Measurements from ENCODE around the gene TMEM176A. TPM values are rescaled to one million over a fixed set of nuclear protein-coding genes. Genes with fewer than 3 reads are reported as not detected.
A peak's percentile ranks its signal among the peaks of the same experiment; 100 is the strongest.

TMEM176A gene
- total RNA-seq, 1 donor from 2014 or later, result 2.0 TPM

GRCh38 chr7:150790416-150791075 is 10.0 kb upstream of the TMEM176A start:
- peaks cover 7% of the 10 kb centered on the region for H3K4me1 Mint-ChIP-seq
- no peaks in the 10 kb centered on the region for H3K9me3 Mint-ChIP-seq
- H3K27me3 Mint-ChIP-seq (ENCODE audit: low read depth), result no peaks in the 10 kb centered on the region
- TF ChIP-seq, protein P1, sequence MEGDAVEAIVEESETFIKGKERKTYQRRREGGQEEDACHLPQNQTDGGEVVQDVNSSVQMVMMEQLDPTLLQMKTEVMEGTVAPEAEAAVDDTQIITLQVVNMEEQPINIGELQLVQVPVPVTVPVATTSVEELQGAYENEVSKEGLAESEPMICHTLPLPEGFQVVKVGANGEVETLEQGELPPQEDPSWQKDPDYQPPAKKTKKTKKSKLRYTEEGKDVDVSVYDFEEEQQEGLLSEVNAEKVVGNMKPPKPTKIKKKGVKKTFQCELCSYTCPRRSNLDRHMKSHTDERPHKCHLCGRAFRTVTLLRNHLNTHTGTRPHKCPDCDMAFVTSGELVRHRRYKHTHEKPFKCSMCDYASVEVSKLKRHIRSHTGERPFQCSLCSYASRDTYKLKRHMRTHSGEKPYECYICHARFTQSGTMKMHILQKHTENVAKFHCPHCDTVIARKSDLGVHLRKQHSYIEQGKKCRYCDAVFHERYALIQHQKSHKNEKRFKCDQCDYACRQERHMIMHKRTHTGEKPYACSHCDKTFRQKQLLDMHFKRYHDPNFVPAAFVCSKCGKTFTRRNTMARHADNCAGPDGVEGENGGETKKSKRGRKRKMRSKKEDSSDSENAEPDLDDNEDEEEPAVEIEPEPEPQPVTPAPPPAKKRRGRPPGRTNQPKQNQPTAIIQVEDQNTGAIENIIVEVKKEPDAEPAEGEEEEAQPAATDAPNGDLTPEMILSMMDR (conservative IDR thresholded peaks at IDR 0.05), result no peak
- H3K36me3 Mint-ChIP-seq (ENCODE audit: low read depth), result no peaks in the 10 kb centered on the region
- H3K27ac Mint-ChIP-seq (ENCODE audit: unreplicated experiment), result no peak overlapping the region
- DNase-seq (ENCODE audit: low read depth, low spot score), result no peak
- H3K4me3 Mint-ChIP-seq, result no peak overlapping the region

DNA sequence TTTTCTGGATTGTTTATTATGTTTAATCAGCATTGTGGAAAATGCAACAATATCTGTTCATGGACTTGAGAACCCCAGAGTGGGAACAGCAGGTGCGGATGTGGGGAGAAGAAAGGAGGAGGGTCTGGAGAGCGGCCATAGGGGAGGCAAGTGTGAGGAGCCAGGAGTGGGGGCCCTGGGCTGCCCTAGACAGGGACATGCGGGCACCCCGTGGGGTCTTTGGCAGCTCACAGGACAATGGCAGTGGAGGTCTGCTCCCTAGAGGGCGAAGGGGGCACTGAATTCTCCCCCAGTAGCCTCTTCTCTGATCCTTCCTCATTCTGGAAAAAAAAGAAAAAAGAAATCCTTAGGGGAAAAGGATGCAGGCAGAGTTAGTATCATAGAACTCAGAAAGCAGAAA is 9.3 kb upstream of the TMEM176A start:
- no peak for DNase-seq (ENCODE audit: low read depth, low spot score)
- peak overlapping the region; percentile 76 for H3K27ac Mint-ChIP-seq (ENCODE audit: unreplicated experiment)
- peaks cover under 1% of the 10 kb centered on the region for H3K27me3 Mint-ChIP-seq (ENCODE audit: low read depth)
- H3K9me3 Mint-ChIP-seq, result no peaks in the 10 kb centered on the region
- H3K36me3 Mint-ChIP-seq (ENCODE audit: low read depth), result no peaks in the 10 kb centered on the region
- TF ChIP-seq, protein P1 (conservative IDR thresholded peaks at IDR 0.05), result no peak
- no peak overlapping the region for H3K4me3 Mint-ChIP-seq
- H3K4me1 Mint-ChIP-seq, result no peaks in the 10 kb centered on the region

DNA sequence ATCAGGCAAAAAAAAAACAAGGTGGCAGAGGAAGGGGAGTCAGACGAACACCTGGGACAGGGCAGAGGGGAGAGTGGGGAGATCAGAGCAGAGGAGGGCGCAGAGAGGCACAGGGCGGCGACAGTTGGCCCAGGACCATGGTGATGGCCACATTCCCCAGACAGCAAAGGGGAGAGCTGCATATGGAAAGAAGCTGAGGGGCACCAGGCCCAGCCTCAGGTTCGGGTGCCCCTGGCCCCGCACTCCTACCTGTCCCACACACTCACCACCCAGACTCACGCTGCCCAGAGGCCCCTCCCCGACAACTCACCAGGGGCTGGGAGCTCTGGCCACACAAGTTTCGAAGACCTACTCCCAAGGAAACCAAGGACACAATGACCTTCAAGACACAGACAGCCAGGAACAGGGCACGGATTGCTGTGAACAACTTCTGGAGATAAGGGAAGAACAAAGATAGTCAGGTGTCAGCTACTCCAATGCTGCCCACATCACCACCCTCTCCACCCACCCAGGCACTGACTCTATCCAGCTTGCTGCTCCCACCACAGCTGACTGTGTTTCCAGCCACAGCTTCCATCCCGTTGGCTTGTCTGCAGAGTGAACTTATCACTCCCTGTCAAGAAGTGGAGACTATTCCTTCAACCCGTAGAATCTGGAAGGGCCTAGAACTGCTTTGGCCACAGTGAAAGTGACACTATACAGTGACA is 8.7 kb upstream of the TMEM176A start:
- H3K36me3 Mint-ChIP-seq (ENCODE audit: low read depth), result no peaks in the 10 kb centered on the region
- TF ChIP-seq, protein P1 (conservative IDR thresholded peaks at IDR 0.05), result no peak
- H3K27ac Mint-ChIP-seq (ENCODE audit: unreplicated experiment), result no peak overlapping the region
- H3K9me3 Mint-ChIP-seq, result no peaks in the 10 kb centered on the region
- H3K27me3 Mint-ChIP-seq (ENCODE audit: low read depth), result peaks cover 2% of the 10 kb centered on the region
- DNase-seq (ENCODE audit: low read depth, low spot score), result no peak
- H3K4me1 Mint-ChIP-seq, result no peaks in the 10 kb centered on the region
- H3K4me3 Mint-ChIP-seq, result no peak overlapping the region

GRCh38 chr7:150793569-150794238 is 6.9 kb upstream of the TMEM176A start:
- Mint-ChIP-seq H3K9me3 (no peaks in the 10 kb centered on the region), H3K4me1 (no peaks in the 10 kb centered on the region), H3K27ac (ENCODE audit: unreplicated experiment) (no peak overlapping the region), H3K36me3 (ENCODE audit: low read depth) (no peaks in the 10 kb centered on the region), H3K4me3 (no peak overlapping the region), H3K27me3 (ENCODE audit: low read depth) (peaks cover 17% of the 10 kb centered on the region)
- TF ChIP-seq, protein P1 (conservative IDR thresholded peaks at IDR 0.05), result no peak
- no peak for DNase-seq (ENCODE audit: low read depth, low spot score)

GRCh38 chr7:150797661-150798060 is 2.9 kb upstream of the TMEM176A start:
- Mint-ChIP-seq H3K27me3 (ENCODE audit: low read depth) (peaks cover 50% of the 10 kb centered on the region), H3K9me3 (no peaks in the 10 kb centered on the region), H3K36me3 (ENCODE audit: low read depth) (no peaks in the 10 kb centered on the region), H3K27ac (ENCODE audit: unreplicated experiment) (no peak overlapping the region), H3K4me3 (no peak overlapping the region), H3K4me1 (no peaks in the 10 kb centered on the region)
- DNase-seq (ENCODE audit: low read depth, low spot score), result no peak
- TF ChIP-seq, protein P1 (conservative IDR thresholded peaks at IDR 0.05), result no peak

Measured in neural crest cell (in vitro differentiated cells).